H9 (cell line): ENCODE results near the gene PATE2. TPM values are rescaled to one million over a fixed set of nuclear protein-coding genes. Genes with fewer than 3 reads are reported as not detected.
A peak's percentile ranks its signal among the peaks of the same experiment; 100 is the strongest.

Source experiments
- DNase-seq: peaks from one replicate; pipeline ENCODE4 v3.0.0-alpha.2; 2017
- H2AFZ ChIP-seq: one replicate; pipeline ENCODE4 v1.6.1; 2013; ENCODE audit warnings: mild to moderate bottlenecking, low read length, control low read depth, moderate library complexity
- H2AK5ac ChIP-seq: 2 replicates; pipeline ENCODE4 v1.6.1; 2013; ENCODE audit warnings: low read length, control low read depth, mixed read lengths; ENCODE audit not compliant: insufficient read length
- H2BK120ac ChIP-seq: one replicate; pipeline ENCODE4 v1.6.1; 2013; ENCODE audit warnings: low read depth, mild to moderate bottlenecking, low read length, control low read depth, inconsistent platforms; ENCODE audit not compliant: poor library complexity, severe bottlenecking
- H2BK12ac ChIP-seq: 2 replicates; pipeline ENCODE4 v1.6.1; 2013; ENCODE audit warnings: low read length, control low read depth, mixed read lengths, low read depth; ENCODE audit not compliant: insufficient read length
- H2BK15ac ChIP-seq: 2 replicates; pipeline ENCODE4 v1.6.1; 2013; ENCODE audit warnings: low read depth, low read length, control low read depth
- H2BK20ac ChIP-seq: one replicate; pipeline ENCODE4 v1.6.1; 2013; ENCODE audit warnings: low read depth, mild to moderate bottlenecking, low read length, control low read depth, inconsistent platforms; ENCODE audit not compliant: poor library complexity, severe bottlenecking
- H2BK5ac ChIP-seq: 2 replicates; pipeline ENCODE4 v1.6.1; 2013; ENCODE audit warnings: low read length, control low read depth, mixed read lengths; ENCODE audit not compliant: insufficient read length
- H3K14ac ChIP-seq: 2 replicates; pipeline ENCODE4 v1.6.1; 2013; ENCODE audit warnings: low read length, control low read depth; ENCODE audit not compliant: insufficient read depth
- H3K18ac ChIP-seq: 2 replicates; pipeline ENCODE4 v1.6.1; 2013; ENCODE audit warnings: low read depth, mild to moderate bottlenecking, mixed read lengths, low read length, control low read depth; ENCODE audit not compliant: insufficient read length
- H3K23ac ChIP-seq: 2 replicates; pipeline ENCODE4 v1.6.1; 2013; ENCODE audit warnings: low read length, control low read depth, mixed read lengths, low read depth; ENCODE audit not compliant: insufficient read length
- H3K23me2 ChIP-seq: 2 replicates; pipeline ENCODE4 v1.6.1; 2013; ENCODE audit warnings: low read depth, mild to moderate bottlenecking, mixed read lengths, low read length, control low read depth; ENCODE audit not compliant: insufficient read length, poor library complexity, severe bottlenecking
- H3K27ac ChIP-seq: 2 replicates; pipeline ENCODE4 v1.5.1; 2013; ENCODE audit warnings: low read length, control low read depth, mixed read lengths, low read depth; ENCODE audit not compliant: insufficient read length
- H3K27me3 ChIP-seq: 2 replicates; pipeline ENCODE4 v1.6.1; 2013; ENCODE audit warnings: low read length, control low read depth, inconsistent platforms; ENCODE audit not compliant: insufficient read depth
- H3K4ac ChIP-seq: 2 replicates; pipeline ENCODE4 v1.6.1; 2013; ENCODE audit warnings: low read depth, mild to moderate bottlenecking, control low read depth, inconsistent platforms, low read length, moderate library complexity
- H3K4me1 ChIP-seq: 2 replicates; pipeline ENCODE4 v1.6.1; 2013; ENCODE audit warnings: low read length, control low read depth, inconsistent platforms; ENCODE audit not compliant: insufficient read depth
- H3K4me2 ChIP-seq: 2 replicates; pipeline ENCODE4 v1.6.1; 2013; ENCODE audit warnings: low read length, control low read depth, mixed read lengths; ENCODE audit not compliant: insufficient read length, insufficient read depth
- H3K56ac ChIP-seq: 2 replicates; pipeline ENCODE4 v1.6.1; 2013; ENCODE audit warnings: low read depth, mild to moderate bottlenecking, mixed read lengths, low read length, control low read depth; ENCODE audit not compliant: insufficient read length
- H3K79me1 ChIP-seq: 2 replicates; pipeline ENCODE4 v1.6.1; 2013; ENCODE audit warnings: low read depth, mild to moderate bottlenecking, moderate library complexity, low read length, control low read depth, inconsistent platforms; ENCODE audit not compliant: insufficient read depth, poor library complexity, severe bottlenecking
- H3K79me2 ChIP-seq: 2 replicates; pipeline ENCODE4 v1.6.1; 2013; ENCODE audit warnings: low read length, control low read depth, inconsistent platforms; ENCODE audit not compliant: insufficient read depth
- H3K9ac ChIP-seq: 2 replicates; pipeline ENCODE4 v1.6.1; 2013; ENCODE audit warnings: low read length, control low read depth, mixed read lengths; ENCODE audit not compliant: insufficient read length; ENCODE audit errors: extremely low read depth
- H3K9me3 ChIP-seq: one replicate; pipeline ENCODE4 v1.6.1; 2013; ENCODE audit warnings: low read depth, low read length, inconsistent platforms; ENCODE audit not compliant: control insufficient read depth
- H3T11ph ChIP-seq: one replicate; pipeline ENCODE4 v1.6.1; 2013; ENCODE audit warnings: mild to moderate bottlenecking, low read length, control low read depth, inconsistent platforms
- H4K20me1 ChIP-seq: one replicate; pipeline ENCODE4 v1.6.1; 2013; ENCODE audit not compliant: control insufficient read depth, insufficient read length, insufficient read depth
- H4K5ac ChIP-seq: 2 replicates; pipeline ENCODE4 v1.6.1; 2013; ENCODE audit warnings: low read depth, mild to moderate bottlenecking, mixed read lengths, low read length, control low read depth; ENCODE audit not compliant: insufficient read length
- H4K8ac ChIP-seq: replicated peaks from 2 replicates; pipeline ENCODE4 v1.6.1; 2013; ENCODE audit warnings: low read length, control low read depth, mixed read lengths, low read depth; ENCODE audit not compliant: insufficient read length
- H4K91ac ChIP-seq: 2 replicates; pipeline ENCODE4 v1.6.1; 2013; ENCODE audit warnings: low read depth, mild to moderate bottlenecking, moderate library complexity, mixed read lengths, low read length, control low read depth; ENCODE audit not compliant: insufficient read length
- H3K27ac Mint-ChIP-seq, 3 experiments: 2 replicates in 2 of 3; 3 replicates in 1 of 3; pipeline ENCODE4 v1.8.0; 2020 to 2021; ENCODE audit warnings: mixed read lengths in 3 of 3, mild to moderate bottlenecking in 1 of 3, moderate library complexity in 1 of 3
- H3K27me3 Mint-ChIP-seq: 2 replicates; pipeline ENCODE4 v1.8.0; 2021; ENCODE audit warnings: low read depth, mild to moderate bottlenecking, moderate library complexity, mixed read lengths
- H3K36me3 Mint-ChIP-seq, 3 experiments: 2 replicates in 2 of 3; 3 replicates in 1 of 3; pipeline ENCODE4 v1.8.0; 2020 to 2021; ENCODE audit warnings: low read depth in 3 of 3, mixed read lengths in 3 of 3; ENCODE audit not compliant: insufficient read depth in 1 of 3
- H3K4me1 Mint-ChIP-seq, 2 experiments: 2 replicates each; pipeline ENCODE4 v1.8.0; 2020; ENCODE audit warnings: mixed read lengths in 2 of 2
- H3K4me3 Mint-ChIP-seq, 2 experiments: 2 replicates in 1 of 2; 3 replicates in 1 of 2; pipeline ENCODE4 v1.8.0; 2020 to 2021; ENCODE audit warnings: mild to moderate bottlenecking in 2 of 2, mixed read lengths in 2 of 2, moderate library complexity in 1 of 2
- H3K9me3 Mint-ChIP-seq, 2 experiments: 2 replicates in 1 of 2; 3 replicates in 1 of 2; pipeline ENCODE4 v1.8.0; 2020; ENCODE audit warnings: mild to moderate bottlenecking in 2 of 2, mixed read lengths in 2 of 2, moderate library complexity in 1 of 2
- WGBS: extraction: QIAGEN DNeasy Blood & Tissue Kit; methylation state at CpG from one replicate; pipeline ENCODE4 v1.1.7; 2013; ENCODE audit warnings: missing lambda C conversion rate, low lambda C conversion rate, mixed read lengths; ENCODE audit not compliant: insufficient read length; ENCODE audit errors: extremely low coverage; 5-methylcytosine and 5-hydroxymethylcytosine counted together
- total RNA-seq: library from RNA; stranded (reverse); gene quantifications from 2 replicates; pipeline ENCODE4 v1.2.1, GENCODE V29; 2021
- TF ChIP-seq, protein P1 (sequence below): fragments of 200-600 bp; sonication (generic); conservative IDR thresholded peaks from 3 replicates; pipeline ENCODE4 v1.8.0; 2021; ENCODE audit warnings: antibody characterized with exemption, mild to moderate bottlenecking

The PATE2 gene
- total RNA-seq, 1 experiment from 2014 or later = 0.17 TPM

DNA sequence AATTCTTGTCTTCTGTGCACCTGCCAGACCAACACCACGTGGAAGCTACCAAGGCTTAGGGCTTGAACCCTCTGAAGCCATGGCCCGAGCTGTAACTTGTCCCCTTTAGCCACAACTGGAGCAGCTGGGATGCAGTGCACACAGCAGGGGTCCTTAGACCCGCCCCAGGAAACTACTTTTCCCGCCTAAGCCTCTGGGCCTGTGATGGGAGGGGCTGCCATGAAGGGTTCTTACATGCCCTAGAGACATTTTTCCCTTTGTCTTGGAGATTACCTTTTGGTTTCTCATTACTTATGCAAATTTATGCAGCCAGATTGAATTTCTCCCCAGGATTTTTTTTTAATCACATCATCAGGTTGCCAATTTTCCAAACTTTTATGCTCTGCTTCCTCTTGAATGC is 19.0 kb upstream of the PATE2 start:
- Histone ChIP-seq H3K18ac (no peak overlapping the region), H2BK120ac (no peak overlapping the region), H3K23me2 (no peaks in the 10 kb centered on the region), H2AK5ac (no peak overlapping the region), H3K27me3 (no peaks in the 10 kb centered on the region), H2AFZ (no peak overlapping the region), H3K4me2 (no peak overlapping the region), H4K91ac (no peak overlapping the region), H2BK20ac (no peak overlapping the region), H2BK12ac (no peak overlapping the region), H3K27ac (no peak overlapping the region), H3K23ac (no peak overlapping the region), H3K14ac (no peak overlapping the region), H3K79me2 (no peaks in the 10 kb centered on the region), H4K5ac (no peak overlapping the region), H2BK15ac (no peak overlapping the region), H3K4ac (no peak overlapping the region), H3K56ac (no peak overlapping the region), H3K79me1 (no peaks in the 10 kb centered on the region), H4K20me1 (no peaks in the 10 kb centered on the region), H4K8ac (no peak overlapping the region), H2BK5ac (no peak overlapping the region), H3K9me3 (no peaks in the 10 kb centered on the region), H3T11ph (no peak overlapping the region), H3K4me1 (no peaks in the 10 kb centered on the region; the same call in 1 of the 2 replicates), H3K9ac (no peak overlapping the region)
- Mint-ChIP-seq H3K27ac (no peak overlapping the region), H3K36me3 (peaks cover 2 to 16% (median 4%) of the 10 kb centered on the region in 3 experiments; a peak in 4 of 7 replicates), H3K4me1 (peaks cover 13% of the 10 kb centered on the region in 2 experiments), H3K4me3 (no peak overlapping the region), H3K9me3 (peaks cover 40 to 44% of the 10 kb centered on the region in 2 experiments), H3K27me3 (no peaks in the 10 kb centered on the region)
- TF ChIP-seq, protein P1, sequence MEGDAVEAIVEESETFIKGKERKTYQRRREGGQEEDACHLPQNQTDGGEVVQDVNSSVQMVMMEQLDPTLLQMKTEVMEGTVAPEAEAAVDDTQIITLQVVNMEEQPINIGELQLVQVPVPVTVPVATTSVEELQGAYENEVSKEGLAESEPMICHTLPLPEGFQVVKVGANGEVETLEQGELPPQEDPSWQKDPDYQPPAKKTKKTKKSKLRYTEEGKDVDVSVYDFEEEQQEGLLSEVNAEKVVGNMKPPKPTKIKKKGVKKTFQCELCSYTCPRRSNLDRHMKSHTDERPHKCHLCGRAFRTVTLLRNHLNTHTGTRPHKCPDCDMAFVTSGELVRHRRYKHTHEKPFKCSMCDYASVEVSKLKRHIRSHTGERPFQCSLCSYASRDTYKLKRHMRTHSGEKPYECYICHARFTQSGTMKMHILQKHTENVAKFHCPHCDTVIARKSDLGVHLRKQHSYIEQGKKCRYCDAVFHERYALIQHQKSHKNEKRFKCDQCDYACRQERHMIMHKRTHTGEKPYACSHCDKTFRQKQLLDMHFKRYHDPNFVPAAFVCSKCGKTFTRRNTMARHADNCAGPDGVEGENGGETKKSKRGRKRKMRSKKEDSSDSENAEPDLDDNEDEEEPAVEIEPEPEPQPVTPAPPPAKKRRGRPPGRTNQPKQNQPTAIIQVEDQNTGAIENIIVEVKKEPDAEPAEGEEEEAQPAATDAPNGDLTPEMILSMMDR = no peak
- peak; percentile 56 for DNase-seq
- WGBS = no CpG with 5 or more reads among the region's 4 CpGs
